Effector memory CD4-positive, alpha-beta T cell (primary cell): Measurements from ENCODE around the gene PCP2.

Experiments used
- DNase-seq, 3 donors: peaks; one replicate each; pipeline ENCODE4 v3.0.0-alpha.2; 2020
- H3K27ac ChIP-seq: 2 replicates; pipeline ENCODE4 v1.7.0; 2013; ENCODE audit warnings: mild to moderate bottlenecking, low read length, moderate library complexity; ENCODE audit not compliant: insufficient read depth, poor library complexity, severe bottlenecking
- H3K27me3 ChIP-seq: replicated peaks from 2 replicates; pipeline ENCODE4 v1.7.0; 2013; ENCODE audit warnings: mild to moderate bottlenecking, low read length; ENCODE audit not compliant: insufficient read depth, control insufficient read depth, poor library complexity, severe bottlenecking
- H3K36me3 ChIP-seq: 2 replicates; pipeline ENCODE4 v1.7.0; 2013; ENCODE audit warnings: mild to moderate bottlenecking, low read length, moderate library complexity; ENCODE audit not compliant: control insufficient read depth, insufficient read depth
- H3K4me1 ChIP-seq: 2 replicates; pipeline ENCODE4 v1.7.0; 2013; ENCODE audit warnings: low read length, mild to moderate bottlenecking; ENCODE audit not compliant: control insufficient read depth, insufficient read depth, poor library complexity, severe bottlenecking
- H3K4me3 ChIP-seq: 2 replicates; pipeline ENCODE4 v1.7.0; 2013; ENCODE audit warnings: low read length, low read depth, mild to moderate bottlenecking; ENCODE audit not compliant: insufficient read depth, poor library complexity, severe bottlenecking
- H3K9me3 ChIP-seq: 2 replicates; pipeline ENCODE4 v1.7.0; 2013; ENCODE audit warnings: mild to moderate bottlenecking, low read length, moderate library complexity; ENCODE audit not compliant: control insufficient read depth

The PCP2 gene

GRCh38 chr19:7676376-7676775 lies 42.9 kb upstream of the PCP2 start:
- Histone ChIP-seq H3K4me3 (no peak overlapping the region), H3K27me3 (no peaks in the 10 kb centered on the region), H3K4me1 (peaks cover 29% of the 10 kb centered on the region), H3K9me3 (no peaks in the 10 kb centered on the region), H3K27ac (no peak overlapping the region), H3K36me3 (no peaks in the 10 kb centered on the region)
- no peak for DNase-seq

- no peak overlapping the region for H3K4me3 ChIP-seq
- no peak overlapping the region for H3K27ac ChIP-seq
- DNase-seq: no peak
- H3K36me3 ChIP-seq: no peaks in the 10 kb centered on the region
- H3K4me1 ChIP-seq: peaks cover 18% of the 10 kb centered on the region
- no peaks in the 10 kb centered on the region for H3K9me3 ChIP-seq
- H3K27me3 ChIP-seq: peaks cover 3% of the 10 kb centered on the region
Observed at GRCh38 chr19:7674010-7675005, 40.8 kb upstream of the PCP2 start.

- H3K9me3 ChIP-seq: no peaks in the 10 kb centered on the region
- no peak overlapping the region for H3K27ac ChIP-seq
- DNase-seq: no peak
- H3K36me3 ChIP-seq: no peaks in the 10 kb centered on the region
- H3K27me3 ChIP-seq: peaks cover 3% of the 10 kb centered on the region
- H3K4me3 ChIP-seq: no peak overlapping the region
- H3K4me1 ChIP-seq: peaks cover 13% of the 10 kb centered on the region
Observed at GRCh38 chr19:7672522-7672921, 39.0 kb upstream of the PCP2 start.

GRCh38 chr19:7670790-7671189 lies 37.3 kb upstream of the PCP2 start:
- H3K4me3 ChIP-seq: no peak overlapping the region
- no peak for DNase-seq
- no peaks in the 10 kb centered on the region for H3K36me3 ChIP-seq
- peaks cover 3% of the 10 kb centered on the region for H3K27me3 ChIP-seq
- H3K27ac ChIP-seq: no peak overlapping the region
- no peaks in the 10 kb centered on the region for H3K9me3 ChIP-seq
- peaks cover 4% of the 10 kb centered on the region for H3K4me1 ChIP-seq

- Histone ChIP-seq H3K9me3 (no peaks in the 10 kb centered on the region), H3K27ac (no peak overlapping the region), H3K27me3 (peaks cover 3% of the 10 kb centered on the region), H3K4me1 (peaks cover 4% of the 10 kb centered on the region), H3K4me3 (no peak overlapping the region), H3K36me3 (no peaks in the 10 kb centered on the region)
- no peak for DNase-seq
Observed at GRCh38 chr19:7670150-7670783, 36.7 kb upstream of the PCP2 start.

- H3K4me1 ChIP-seq: peaks cover 4% of the 10 kb centered on the region
- H3K27ac ChIP-seq: no peak overlapping the region
- H3K4me3 ChIP-seq: no peak overlapping the region
- no peak for DNase-seq
- peaks cover 3% of the 10 kb centered on the region for H3K27me3 ChIP-seq
- no peaks in the 10 kb centered on the region for H3K36me3 ChIP-seq
- H3K9me3 ChIP-seq: no peaks in the 10 kb centered on the region
Observed at GRCh38 chr19:7669641-7670040, 36.1 kb upstream of the PCP2 start.

- H3K4me1 ChIP-seq: peaks cover 4% of the 10 kb centered on the region
- H3K27ac ChIP-seq: no peak within 1 kb of the TSS
- H3K36me3 ChIP-seq: no peaks in the 10 kb centered on the region
- no peaks in the 10 kb centered on the region for H3K9me3 ChIP-seq
- peaks cover 3% of the 10 kb centered on the region for H3K27me3 ChIP-seq
- DNase-seq: no peak
- H3K4me3 ChIP-seq: no peak within 1 kb of the TSS
Observed at GRCh38 chr19:7668842-7669241, 35.3 kb upstream of the PCP2 start, which contains the start of gene RETN. Gene RETN, plus strand, starts transcription at chr19:7669049. Its CDS starts 278 bp downstream, at chr19:7669327.

- H3K36me3 ChIP-seq: no peaks in the 10 kb centered on the region
- no peak for DNase-seq
- no peak overlapping the region for H3K27ac ChIP-seq
- H3K9me3 ChIP-seq: no peaks in the 10 kb centered on the region
- no peak overlapping the region for H3K4me3 ChIP-seq
- peaks cover under 1% of the 10 kb centered on the region for H3K4me1 ChIP-seq
- no peaks in the 10 kb centered on the region for H3K27me3 ChIP-seq
Observed at GRCh38 chr19:7665076-7665475, 31.6 kb upstream of the PCP2 start.

- Histone ChIP-seq H3K4me1 (no peaks in the 10 kb centered on the region), H3K36me3 (no peaks in the 10 kb centered on the region), H3K4me3 (no peak overlapping the region), H3K27me3 (no peaks in the 10 kb centered on the region), H3K9me3 (no peaks in the 10 kb centered on the region), H3K27ac (no peak overlapping the region)
- no peak for DNase-seq
Observed at GRCh38 chr19:7663706-7664105, 30.2 kb upstream of the PCP2 start.

GRCh38 chr19:7662657-7663056 lies 29.1 kb upstream of the PCP2 start:
- no peak overlapping the region for H3K4me3 ChIP-seq
- H3K27ac ChIP-seq: no peak overlapping the region
- DNase-seq: no peak
- H3K4me1 ChIP-seq: peaks cover 7% of the 10 kb centered on the region
- no peaks in the 10 kb centered on the region for H3K27me3 ChIP-seq
- no peaks in the 10 kb centered on the region for H3K9me3 ChIP-seq
- no peaks in the 10 kb centered on the region for H3K36me3 ChIP-seq
